Right lobe of liver (tissue), 6 donors: ENCODE results near the gene GHR. TPM values are rescaled to one million over a fixed set of nuclear protein-coding genes. Genes with fewer than 3 reads are reported as not detected.

Source experiments
- ATAC-seq, 4 donors: fragments of 200-7000 bp; cut with Tn5 transposase; one replicate each; pipeline ENCODE4 v1.9.1; 2020; ENCODE audit warnings: mild to moderate bottlenecking in 4 of 4, moderate library complexity in 4 of 4
- DNase-seq, 3 donors: peaks; one replicate each; pipeline ENCODE4 v3.0.0-alpha.2; 2020
- H3K27ac ChIP-seq, 3 donors: fragments of 200-600 bp; one replicate each; pipeline ENCODE4 v1.8.0; 2022
- H3K27me3 ChIP-seq, 2 donors: fragments of 200-600 bp; one replicate each; pipeline ENCODE4 v1.8.0; 2022
- H3K36me3 ChIP-seq, 4 donors: fragments of 200-600 bp; sonication (generic) in 1 of 4; one replicate each; pipeline versions ENCODE4 v1.5.1 to v1.8.0; 2017 to 2022; ENCODE audit warnings: control low read depth in 1 of 4
- H3K4me1 ChIP-seq, 4 donors: fragments of 200-600 bp; sonication (generic) in 1 of 4; one replicate each; pipeline versions ENCODE4 v1.5.1 to v1.8.0; 2017 to 2022; ENCODE audit warnings: control low read depth in 1 of 4
- H3K4me3 ChIP-seq, 3 donors: fragments of 200-600 bp; one replicate each; pipeline ENCODE4 v1.8.0; 2022
- H3K9me3 ChIP-seq, 4 donors: fragments of 200-600 bp; sonication (generic) in 1 of 4; one replicate each; pipeline versions ENCODE4 v1.5.1 to v1.8.0; 2017 to 2022; ENCODE audit warnings: control low read depth in 1 of 4
- POLR2A ChIP-seq: fragments of 450-650 bp; IDR thresholded peaks from one replicate; pipeline ENCODE4 v1.6.1; 2017; ENCODE audit warnings: antibody characterized with exemption, mild to moderate bottlenecking
- WGBS: methylation state at CpG from one replicate; pipeline ENCODE4 v1.1.6; 2018; ENCODE audit warnings: low coverage, low lambda C conversion rate; ENCODE audit not compliant: insufficient coverage; ENCODE audit errors: missing lambda C conversion rate; 5-methylcytosine and 5-hydroxymethylcytosine counted together
- intact Hi-C, 2 donors: fragments of 100-400 bp; cut with DNase I; formaldehyde crosslinking; loops; one replicate each; pipeline versions ENCODE4 v1.11.2 to v1.14.1; 2022
- total RNA-seq, 6 experiments: library from RNA; depleted of rRNA in 2 of 6; stranded (reverse); fragments of >200 nt in 2 of 6; fragmentation: NEBNext Ultra II Directional in 3 of 6; extraction: Animal tissue kit (Norgen Biotek cat#: 25700) in 3 of 6; gene quantifications; one replicate each; pipeline versions ENCODE4 v1.1.0 to v1.2.4, GENCODE V29; 2016 to 2023
- TF ChIP-seq, protein P1 (sequence below), 4 donors: fragments of 200-600 bp in 3 of 4; fragments of 450-650 bp in 1 of 4; IDR thresholded peaks; one replicate each; pipeline versions ENCODE4 v1.5.1 to v1.8.0; 2016 to 2022; ENCODE audit warnings: antibody characterized with exemption in 4 of 4, mild to moderate bottlenecking in 2 of 4
- donor health status: DM: no; HTN: yes; CAD: no.
- donor health status: DM: no; HTN: no; CAD: no.
- donor health status: DM: no; HTN: no; CAD: no.
- donor health status: DM: no; HTN: yes; CAD: no.
- donor health status: DM: no; HTN: yes; CAD: no.

The GHR gene
- total RNA-seq, 6 experiments from 2014 or later, result 25.9 to 90.7 (median 71.9) TPM

GRCh38 chr5:42462083-42462482 is 38.8 kb downstream of the GHR start:
- no peak for DNase-seq
- H3K36me3 ChIP-seq, result no peaks in the 10 kb centered on the region
- no peak for TF ChIP-seq POLR2A
- TF ChIP-seq, protein P1, sequence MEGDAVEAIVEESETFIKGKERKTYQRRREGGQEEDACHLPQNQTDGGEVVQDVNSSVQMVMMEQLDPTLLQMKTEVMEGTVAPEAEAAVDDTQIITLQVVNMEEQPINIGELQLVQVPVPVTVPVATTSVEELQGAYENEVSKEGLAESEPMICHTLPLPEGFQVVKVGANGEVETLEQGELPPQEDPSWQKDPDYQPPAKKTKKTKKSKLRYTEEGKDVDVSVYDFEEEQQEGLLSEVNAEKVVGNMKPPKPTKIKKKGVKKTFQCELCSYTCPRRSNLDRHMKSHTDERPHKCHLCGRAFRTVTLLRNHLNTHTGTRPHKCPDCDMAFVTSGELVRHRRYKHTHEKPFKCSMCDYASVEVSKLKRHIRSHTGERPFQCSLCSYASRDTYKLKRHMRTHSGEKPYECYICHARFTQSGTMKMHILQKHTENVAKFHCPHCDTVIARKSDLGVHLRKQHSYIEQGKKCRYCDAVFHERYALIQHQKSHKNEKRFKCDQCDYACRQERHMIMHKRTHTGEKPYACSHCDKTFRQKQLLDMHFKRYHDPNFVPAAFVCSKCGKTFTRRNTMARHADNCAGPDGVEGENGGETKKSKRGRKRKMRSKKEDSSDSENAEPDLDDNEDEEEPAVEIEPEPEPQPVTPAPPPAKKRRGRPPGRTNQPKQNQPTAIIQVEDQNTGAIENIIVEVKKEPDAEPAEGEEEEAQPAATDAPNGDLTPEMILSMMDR (IDR thresholded peaks at IDR 0.05), result no peak
- no peaks in the 10 kb centered on the region for H3K9me3 ChIP-seq
- 68% methylated on average over 2 of the region's 2 CpGs for WGBS
- no peak overlapping the region for H3K4me3 ChIP-seq
- peak in 2 of 4 donors; percentile 12 to 74 for ATAC-seq
- no peaks in the 10 kb centered on the region for H3K27me3 ChIP-seq
- peaks cover 0 to 26% (median 3%) of the 10 kb centered on the region in 4 donors for H3K4me1 ChIP-seq
- intact Hi-C loops, result no loop called here
- H3K27ac ChIP-seq, result peak overlapping the region in 1 of 3 donors; percentile 7

- DNase-seq (no peak), ATAC-seq (no peak)
- WGBS, result 88% methylated on average over 5 of the region's 5 CpGs
- intact Hi-C loops, result no loop called here
- Histone ChIP-seq H3K4me1 (no peaks in the 10 kb centered on the region), H3K4me3 (no peak overlapping the region), H3K36me3 (no peaks in the 10 kb centered on the region), H3K27me3 (no peaks in the 10 kb centered on the region), H3K9me3 (no peaks in the 10 kb centered on the region), H3K27ac (no peak overlapping the region)
- TF ChIP-seq POLR2A, result no peak
- TF ChIP-seq, protein P1 (IDR thresholded peaks at IDR 0.05), result no peak
These were observed 44.3 kb downstream of the GHR start for GRCh38 chr5:42467572-42467971.

GRCh38 chr5:42467981-42468524 is 44.8 kb downstream of the GHR start:
- Histone ChIP-seq H3K9me3 (no peaks in the 10 kb centered on the region), H3K27ac (no peak overlapping the region), H3K4me3 (no peak overlapping the region), H3K36me3 (no peaks in the 10 kb centered on the region), H3K27me3 (no peaks in the 10 kb centered on the region), H3K4me1 (no peaks in the 10 kb centered on the region)
- intact Hi-C loops, result no loop called here
- WGBS, result 87% methylated on average over 6 of the region's 8 CpGs
- no peak for TF ChIP-seq POLR2A
- TF ChIP-seq, protein P1 (IDR thresholded peaks at IDR 0.05), result no peak
- no peak for DNase-seq
- ATAC-seq, result no peak

- intact Hi-C loops, result no loop called here
- DNase-seq (no peak), ATAC-seq (peak; percentile 77 to 92 (median 87))
- TF ChIP-seq, protein P1 (IDR thresholded peaks at IDR 0.05), result no peak
- no peak for TF ChIP-seq POLR2A
- Histone ChIP-seq H3K36me3 (no peaks in the 10 kb centered on the region), H3K27me3 (no peaks in the 10 kb centered on the region), H3K27ac (no peak overlapping the region), H3K4me3 (no peak overlapping the region), H3K9me3 (no peaks in the 10 kb centered on the region), H3K4me1 (peaks cover 0 to 16% (median 3%) of the 10 kb centered on the region in 4 donors)
- 57% methylated on average over 5 of the region's 5 CpGs for WGBS
These were observed 60.4 kb downstream of the GHR start for GRCh38 chr5:42483472-42484154.
